Fibroblast of gingiva (primary cell): ENCODE data around the gene GLI2.

Source experiments
- DNase-seq: peaks from one replicate; pipeline ENCODE4 v3.0.0-alpha.2; 2011; ENCODE audit warnings: low read depth

Gene GLI2

GRCh38 chr2:120770641-120771040 lies 35.0 kb downstream of the GLI2 start:
- no peak for DNase-seq

GRCh38 chr2:120771111-120771780 lies 35.6 kb downstream of the GLI2 start:
- peak; percentile 64 for DNase-seq

DNA sequence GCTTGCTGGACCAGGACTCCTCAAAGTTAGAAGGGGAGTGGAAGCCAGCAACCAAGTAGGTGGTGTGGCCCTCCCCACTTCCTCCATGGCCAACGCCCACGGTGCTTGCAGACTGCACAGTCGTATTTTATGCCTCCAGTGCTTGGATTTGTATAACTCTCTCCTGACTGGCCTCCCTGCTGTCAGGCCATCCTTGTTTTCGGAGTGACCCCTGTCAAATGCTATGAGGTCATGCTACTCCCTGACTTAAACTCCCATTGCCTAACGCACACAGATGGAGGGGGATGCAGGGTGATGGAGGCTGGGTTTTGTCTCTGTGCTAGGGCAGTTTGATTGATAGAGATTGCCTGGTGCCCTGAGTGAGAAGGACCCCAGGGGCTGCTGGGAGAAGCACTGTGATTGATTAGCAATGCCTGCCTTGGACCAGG lies 36.1 kb downstream of the GLI2 start:
- no peak for DNase-seq

DNA sequence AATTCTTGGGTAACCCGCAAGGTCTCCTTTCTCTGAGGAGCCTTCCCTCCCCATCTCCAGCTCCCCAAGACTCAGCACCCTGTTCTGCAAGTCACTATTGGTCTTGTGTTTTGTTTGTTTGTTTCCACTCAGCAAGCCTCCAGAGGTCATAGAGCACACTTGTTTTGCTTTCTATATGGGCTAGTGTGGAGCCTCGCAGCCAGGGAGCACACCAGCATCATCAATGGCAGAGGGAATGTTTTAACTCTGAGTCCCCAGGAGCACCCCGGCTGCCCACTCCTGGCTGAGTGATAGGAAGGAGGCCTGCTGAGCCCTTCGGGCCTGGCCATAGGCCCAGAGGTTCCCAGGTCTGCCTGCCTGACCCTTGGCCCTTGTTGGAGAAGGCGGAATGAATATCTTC lies 36.6 kb downstream of the GLI2 start:
- DNase-seq = no peak

DNA sequence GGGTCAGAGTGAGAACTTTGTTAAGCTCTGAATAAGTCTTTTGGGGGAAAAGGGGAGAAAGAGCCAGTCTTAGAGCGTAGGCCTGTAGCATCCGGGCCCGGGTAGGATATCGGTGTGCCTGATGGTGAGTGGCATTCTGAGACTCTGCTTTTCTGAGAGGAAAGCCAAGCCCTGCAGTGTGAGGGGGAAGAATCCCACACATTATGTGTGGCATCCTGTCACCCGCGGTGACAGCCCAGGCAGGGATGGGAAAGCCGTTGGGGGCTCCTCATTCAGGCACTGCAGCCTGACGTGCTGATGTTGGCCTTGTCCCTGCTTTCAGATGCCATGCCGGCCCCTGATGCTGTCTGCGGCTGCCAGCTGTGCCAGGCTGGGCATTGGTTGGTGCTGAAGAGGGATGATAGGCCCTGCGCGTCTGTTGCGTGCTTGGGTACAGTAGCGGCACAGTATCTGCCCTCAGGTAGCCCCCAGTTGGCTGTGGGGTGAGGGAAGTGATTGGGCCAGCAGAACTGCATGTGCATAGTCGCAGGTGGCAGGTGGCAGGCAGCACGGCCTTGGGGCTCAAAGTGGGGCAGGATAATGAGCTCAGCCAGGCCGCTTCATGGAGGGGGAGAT lies 37.6 kb downstream of the GLI2 start:
- no peak for DNase-seq

DNA sequence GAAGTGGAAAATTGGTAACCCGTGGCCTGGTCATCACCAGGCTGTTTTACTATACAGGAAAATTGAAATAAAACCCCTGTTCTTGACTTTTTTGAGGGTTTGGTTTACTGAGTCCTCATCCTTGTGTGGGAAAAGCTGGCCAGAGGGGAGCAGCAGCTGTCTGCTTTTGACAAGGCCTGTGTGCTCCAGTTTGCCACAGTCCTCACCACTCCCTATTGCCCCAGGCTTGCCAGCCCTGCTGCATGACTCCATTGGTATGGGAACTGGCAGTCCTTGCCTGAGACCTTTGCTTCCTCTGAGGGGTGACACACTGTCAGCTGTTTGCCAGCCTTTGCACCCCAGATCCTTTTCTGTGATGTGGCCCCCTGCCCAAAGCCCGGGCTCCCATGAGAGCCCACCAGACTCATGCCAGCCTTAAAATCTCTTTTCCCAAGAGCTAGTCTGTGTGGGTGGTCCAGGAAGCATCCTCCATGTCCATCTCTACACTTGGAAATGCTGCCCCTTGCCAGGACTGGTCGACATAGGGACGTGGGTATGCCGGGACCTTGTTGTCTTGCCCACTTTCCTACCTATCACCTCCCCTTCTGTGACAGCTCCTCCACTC lies 39.0 kb downstream of the GLI2 start:
- DNase-seq = no peak

DNA sequence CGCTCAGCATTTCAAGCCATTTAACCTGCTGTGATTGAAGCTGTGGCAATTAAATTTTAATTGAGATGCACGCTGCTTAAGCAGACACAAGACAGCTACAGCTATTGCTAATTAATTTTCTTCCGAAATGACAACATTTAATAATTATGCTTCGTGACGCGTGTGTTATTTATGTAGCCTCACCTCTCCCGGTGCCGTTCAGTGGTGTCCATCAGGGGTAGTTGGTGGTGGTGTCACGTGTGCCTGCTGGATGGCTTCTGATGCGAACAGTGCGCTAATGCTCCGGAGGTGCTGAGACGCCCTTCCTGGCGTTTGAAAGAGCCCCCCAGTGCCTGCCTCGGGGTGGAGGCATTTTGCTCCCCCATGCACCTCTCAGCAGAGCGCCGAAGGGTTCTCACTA lies 39.5 kb downstream of the GLI2 start:
- DNase-seq = no peak

DNA sequence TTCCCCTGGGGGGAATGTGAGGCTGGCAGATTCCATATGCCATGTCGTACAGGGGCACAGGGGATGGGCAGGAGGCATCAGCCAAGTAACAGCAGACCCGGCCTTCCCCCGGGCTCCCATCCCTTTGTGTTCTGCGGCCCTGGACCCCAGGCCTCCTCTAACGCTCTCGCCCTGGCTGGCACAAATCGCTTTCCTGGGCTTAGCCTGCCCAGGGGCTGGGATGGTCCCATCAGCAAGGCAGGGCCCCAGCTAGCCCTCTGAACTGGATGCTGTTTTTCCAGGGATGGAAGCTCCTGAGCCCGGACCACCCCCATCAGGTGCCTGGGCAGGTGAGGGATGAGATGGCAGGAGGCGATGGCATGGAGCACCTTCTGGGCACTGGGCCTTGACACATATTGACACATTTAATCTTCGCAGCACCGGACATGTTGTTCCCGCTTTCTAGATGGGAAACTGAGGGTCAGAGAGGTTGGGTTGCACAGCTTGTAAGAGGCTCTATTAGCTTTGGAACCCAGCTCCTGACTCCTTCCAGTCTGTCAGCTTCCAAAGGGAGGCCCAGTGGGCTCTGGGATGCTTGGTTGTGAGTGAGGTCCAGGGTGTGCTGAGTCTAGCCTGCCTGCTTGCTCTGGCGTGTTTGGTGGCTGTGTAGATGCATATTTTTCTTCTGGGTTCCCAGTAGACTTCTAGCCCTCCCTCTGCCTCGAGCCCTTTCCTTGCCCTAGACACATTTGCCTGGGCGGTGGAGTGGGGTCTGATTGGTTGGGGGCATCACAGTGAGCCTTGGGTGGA lies 40.3 kb downstream of the GLI2 start:
- no peak for DNase-seq

GRCh38 chr2:120776649-120777048 lies 41.0 kb downstream of the GLI2 start:
- no peak for DNase-seq

DNA sequence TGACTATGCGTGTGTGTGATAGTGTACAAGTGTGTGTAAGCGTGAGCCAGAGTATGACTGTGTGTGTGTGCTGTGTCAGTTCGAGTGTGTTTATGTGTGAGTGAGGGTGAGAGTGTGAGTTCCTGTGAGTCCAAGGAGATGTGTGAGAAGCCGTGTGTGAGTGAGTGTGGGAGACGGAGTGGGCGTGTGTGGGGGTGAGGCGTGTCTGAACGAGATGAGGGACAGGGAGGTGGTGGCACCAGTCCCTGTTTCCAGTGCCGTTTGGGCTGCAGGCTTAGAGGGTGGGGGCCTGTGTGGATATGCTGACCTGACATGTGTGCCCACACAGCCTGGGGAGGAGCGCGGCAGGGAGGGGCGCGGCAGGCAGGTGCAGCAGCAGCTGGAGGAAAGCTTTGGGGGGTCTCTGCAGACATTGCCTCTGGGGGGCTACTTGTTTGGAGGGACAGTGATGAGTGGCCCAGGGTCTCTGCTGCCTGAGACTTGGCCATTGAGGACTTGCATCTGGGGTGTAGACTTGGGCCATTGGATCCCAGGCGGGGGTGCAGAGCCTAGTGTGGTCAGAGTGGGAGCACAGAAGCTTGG lies 41.6 kb downstream of the GLI2 start:
- DNase-seq = no peak

GRCh38 chr2:120777787-120778186 lies 42.1 kb downstream of the GLI2 start:
- DNase-seq = no peak

- DNase-seq = no peak
Observed at GRCh38 chr2:120778244-120778643, 42.6 kb downstream of the GLI2 start.

DNA sequence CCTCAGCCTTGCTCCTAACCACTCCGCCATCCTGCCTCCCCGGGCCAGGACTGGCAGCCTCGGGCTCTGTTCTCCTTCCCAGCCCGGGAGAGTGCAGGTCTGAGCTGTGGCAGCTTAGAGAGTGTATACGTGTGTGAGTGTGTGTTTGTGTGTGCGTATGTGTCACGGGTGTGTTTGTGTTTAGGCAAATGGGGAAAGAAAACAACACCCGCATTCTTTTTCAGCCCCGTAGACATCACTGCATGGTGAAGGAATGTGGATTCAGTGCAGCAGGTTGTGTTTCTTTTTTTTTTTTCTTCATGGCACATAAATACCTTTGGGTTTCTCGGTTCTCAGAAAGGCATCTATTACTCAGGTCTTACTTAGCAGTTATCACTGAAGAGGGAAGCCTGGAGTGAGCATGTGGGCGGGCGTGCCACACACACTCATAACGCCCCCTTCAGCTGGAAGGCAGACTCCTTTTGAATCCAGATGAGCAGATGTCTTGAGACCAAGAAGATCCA lies 44.2 kb downstream of the GLI2 start:
- DNase-seq = no peak

GRCh38 chr2:120780402-120780801 lies 44.7 kb downstream of the GLI2 start:
- no peak for DNase-seq

DNA sequence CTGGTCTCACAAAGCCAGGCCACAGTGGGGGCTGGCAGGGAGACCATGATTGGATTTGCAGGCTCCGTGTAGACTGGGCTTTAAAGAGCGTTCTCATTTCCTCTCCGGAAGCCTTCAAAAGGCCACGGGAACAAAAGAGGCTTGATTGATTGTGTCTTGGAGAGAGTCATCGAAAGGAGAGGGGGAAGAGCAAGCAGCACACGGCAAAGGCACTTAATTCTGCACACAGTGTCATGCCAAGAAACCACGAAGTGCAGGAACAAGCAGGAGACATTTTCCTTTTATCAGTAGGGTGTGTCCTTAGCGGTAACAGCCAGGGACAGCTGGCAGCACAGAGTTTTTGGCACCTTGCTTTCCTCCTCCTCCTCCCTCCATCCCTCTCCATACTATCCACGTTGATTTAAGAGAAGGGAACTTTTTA lies 47.7 kb downstream of the GLI2 start:
- no peak for DNase-seq

- DNase-seq = no peak
Observed at GRCh38 chr2:120783969-120784372, 48.3 kb downstream of the GLI2 start.
